Stimulated activated naive CD8-positive, alpha-beta T cell treated with anti-CD3 and anti-CD28 coated beads, Interleukin-15, Interleukin-2, amounts not matched to agents 100 ng/mL and 50 ng/mL, for 24 hours (primary cell): Measurements from ENCODE around the gene PPP1R27.

ENCODE experiments used
- H3K27ac Mint-ChIP-seq: one replicate; pipeline ENCODE4 v1.8.0; 2021; ENCODE audit warnings: mild to moderate bottlenecking, mixed read lengths
- H3K27me3 Mint-ChIP-seq: one replicate; pipeline ENCODE4 v1.8.0; 2021; ENCODE audit warnings: mixed read lengths
- H3K36me3 Mint-ChIP-seq: one replicate; pipeline ENCODE4 v1.8.0; 2021; ENCODE audit warnings: low read depth, mixed read lengths
- H3K4me1 Mint-ChIP-seq: one replicate; pipeline ENCODE4 v1.8.0; 2021; ENCODE audit warnings: low read depth, mixed read lengths
- H3K4me3 Mint-ChIP-seq: one replicate; pipeline ENCODE4 v1.8.0; 2021; ENCODE audit warnings: mild to moderate bottlenecking, mixed read lengths
- H3K9me3 Mint-ChIP-seq: one replicate; pipeline ENCODE4 v1.8.0; 2021; ENCODE audit warnings: mixed read lengths

Gene PPP1R27

DNA sequence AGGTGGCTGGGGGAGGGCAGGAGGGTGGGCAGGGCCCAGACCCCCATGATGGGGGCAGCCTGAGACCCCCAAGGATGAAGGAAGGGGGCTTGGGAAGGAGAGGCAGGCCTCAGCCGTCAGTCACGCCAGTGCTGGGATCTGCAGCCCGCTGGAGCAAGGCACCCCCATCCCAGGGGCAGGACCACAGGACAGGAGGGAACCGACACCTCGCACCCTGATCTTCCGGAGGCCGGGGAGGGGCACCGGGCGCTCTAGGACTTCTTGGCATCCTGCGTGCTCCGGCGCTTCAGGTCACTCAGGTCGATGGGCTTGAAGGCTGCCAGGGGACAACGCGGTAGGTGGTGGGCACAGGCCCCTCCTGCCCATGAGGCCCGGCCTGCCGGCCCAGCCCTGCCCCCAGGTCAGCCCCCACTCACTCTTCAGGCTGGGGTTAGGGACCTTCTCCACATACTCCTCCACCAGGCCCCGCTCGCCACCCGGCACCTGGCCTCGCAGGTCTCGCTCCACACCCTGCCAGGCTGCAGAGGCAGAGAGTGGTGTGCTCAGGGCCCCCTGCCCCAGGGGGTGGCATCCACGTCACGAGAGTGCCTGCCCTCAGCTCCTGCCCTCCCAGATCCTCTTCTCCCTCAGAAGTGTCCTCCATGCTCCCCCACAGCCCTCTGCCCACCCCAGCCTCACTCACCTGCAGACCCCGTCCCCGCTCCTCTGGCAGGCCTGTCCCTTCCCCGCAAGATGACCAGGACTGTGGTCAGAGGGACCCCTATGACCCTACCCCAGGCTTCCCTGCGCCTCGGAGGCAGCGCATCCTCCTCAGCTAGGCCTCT, 11.6 kb downstream of the PPP1R27 start:
- Mint-ChIP-seq H3K27me3 (no peaks in the 10 kb centered on the region), H3K36me3 (no peaks in the 10 kb centered on the region), H3K4me3 (no peak overlapping the region), H3K4me1 (no peaks in the 10 kb centered on the region), H3K9me3 (no peaks in the 10 kb centered on the region), H3K27ac (no peak overlapping the region)

DNA sequence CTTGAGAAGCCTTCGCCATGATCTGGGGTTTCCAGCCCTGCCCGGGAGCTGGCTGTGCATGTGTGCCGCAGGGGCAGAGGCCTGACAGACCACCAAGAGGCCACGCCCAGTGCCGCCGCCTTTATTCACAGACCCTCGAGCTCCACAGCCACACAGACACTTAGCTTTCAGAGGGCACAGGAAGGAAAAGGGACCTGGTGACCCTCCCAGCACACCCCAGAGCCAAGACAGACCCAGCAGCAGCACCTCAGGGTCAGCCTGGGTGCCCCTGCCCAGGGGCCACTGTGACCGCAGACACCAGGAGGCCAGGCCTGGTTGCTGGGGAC, 12.6 kb downstream of the PPP1R27 start:
- H3K36me3 Mint-ChIP-seq = no peaks in the 10 kb centered on the region
- peaks cover 4% of the 10 kb centered on the region for H3K27me3 Mint-ChIP-seq
- no peaks in the 10 kb centered on the region for H3K4me1 Mint-ChIP-seq
- H3K4me3 Mint-ChIP-seq = no peak overlapping the region
- no peaks in the 10 kb centered on the region for H3K9me3 Mint-ChIP-seq
- H3K27ac Mint-ChIP-seq = no peak overlapping the region

DNA sequence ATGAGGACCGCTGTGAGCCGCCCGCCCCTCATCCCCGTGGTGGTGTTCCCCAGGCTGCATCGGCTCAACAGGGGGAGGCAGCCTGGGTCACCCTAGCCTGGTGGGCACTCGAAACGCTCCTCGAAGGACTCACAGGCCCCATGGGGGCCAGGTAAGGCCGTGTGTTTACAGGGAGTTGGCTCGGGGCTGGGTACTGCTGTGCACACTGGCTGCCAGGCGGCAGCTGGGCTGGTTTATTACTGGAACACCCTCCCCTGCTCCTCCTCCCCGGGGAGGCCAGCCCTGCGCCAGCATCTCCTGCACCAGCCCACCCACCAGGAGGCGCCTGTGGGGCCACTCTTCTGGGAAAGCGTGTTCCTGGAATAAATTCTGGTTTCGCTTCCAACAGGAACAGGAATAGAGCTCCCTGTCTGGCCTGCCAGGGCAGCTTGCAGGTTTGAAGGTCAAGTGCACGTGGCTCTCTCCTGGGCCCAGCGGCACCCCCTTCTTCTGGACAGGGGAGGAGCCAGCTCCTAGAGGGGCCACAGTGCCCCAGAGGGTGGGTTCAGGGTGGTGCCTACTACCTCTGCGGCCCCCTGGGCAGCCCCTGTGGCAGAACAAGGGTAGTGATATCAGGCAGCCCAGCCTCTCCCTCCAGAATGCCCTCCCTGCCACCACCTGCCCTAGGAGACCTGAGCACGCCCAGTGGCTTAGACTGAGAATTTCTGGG, 13.1 kb downstream of the PPP1R27 start:
- H3K27ac Mint-ChIP-seq = no peak overlapping the region

DNA sequence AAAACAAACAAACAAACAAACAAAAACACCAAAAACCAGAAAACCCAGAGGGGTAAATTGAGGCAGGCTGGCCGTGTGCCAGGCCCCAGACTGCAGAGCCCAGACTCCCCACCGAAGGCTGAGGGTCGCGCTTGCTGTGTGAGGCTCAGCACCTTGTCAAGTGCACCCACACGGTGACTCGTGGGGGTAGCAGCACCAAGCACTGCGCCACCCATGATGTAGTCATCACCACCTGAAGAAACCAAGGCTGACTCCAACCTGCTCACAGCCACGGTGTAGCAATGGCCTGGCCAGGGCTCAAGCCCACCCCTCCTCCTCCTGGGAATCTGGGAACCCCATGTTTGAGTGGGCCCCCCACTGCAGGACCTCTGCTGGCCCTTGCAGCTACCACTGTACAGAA, 13.7 kb downstream of the PPP1R27 start:
- Mint-ChIP-seq H3K36me3 (no peaks in the 10 kb centered on the region), H3K27ac (no peak overlapping the region), H3K4me1 (no peaks in the 10 kb centered on the region), H3K4me3 (no peak overlapping the region), H3K27me3 (peaks cover 5% of the 10 kb centered on the region), H3K9me3 (no peaks in the 10 kb centered on the region)

More for the DNA sequence above, 13.1 kb downstream of the PPP1R27 start:
- Mint-ChIP-seq H3K4me3 (no peak overlapping the region), H3K9me3 (no peaks in the 10 kb centered on the region), H3K27me3 (peaks cover 4% of the 10 kb centered on the region), H3K36me3 (no peaks in the 10 kb centered on the region), H3K4me1 (no peaks in the 10 kb centered on the region)

DNA sequence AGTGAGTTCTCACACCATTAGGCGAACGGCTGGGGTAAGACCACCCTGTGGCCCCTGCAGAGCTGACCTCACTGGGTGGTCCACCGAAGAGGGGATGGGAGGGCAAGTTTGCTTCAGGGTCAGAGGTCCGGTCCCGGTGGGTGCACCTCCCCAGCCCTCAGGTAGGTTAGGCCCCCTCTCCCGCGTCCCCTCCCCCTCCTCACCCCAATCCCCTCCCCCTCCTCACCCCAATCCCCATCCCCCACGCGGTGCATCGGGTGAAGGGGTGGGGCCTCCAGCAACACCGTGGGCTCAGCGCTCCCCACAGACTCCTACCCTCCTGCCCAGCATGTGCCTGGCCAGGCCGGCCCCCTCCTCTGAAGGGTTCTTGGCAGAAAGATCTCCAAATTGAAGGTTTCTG, 15.1 kb downstream of the PPP1R27 start:
- H3K4me1 Mint-ChIP-seq = no peaks in the 10 kb centered on the region
- H3K9me3 Mint-ChIP-seq = no peaks in the 10 kb centered on the region
- H3K27me3 Mint-ChIP-seq = peaks cover 7% of the 10 kb centered on the region
- H3K27ac Mint-ChIP-seq = no peak overlapping the region
- no peaks in the 10 kb centered on the region for H3K36me3 Mint-ChIP-seq
- H3K4me3 Mint-ChIP-seq = no peak overlapping the region

DNA sequence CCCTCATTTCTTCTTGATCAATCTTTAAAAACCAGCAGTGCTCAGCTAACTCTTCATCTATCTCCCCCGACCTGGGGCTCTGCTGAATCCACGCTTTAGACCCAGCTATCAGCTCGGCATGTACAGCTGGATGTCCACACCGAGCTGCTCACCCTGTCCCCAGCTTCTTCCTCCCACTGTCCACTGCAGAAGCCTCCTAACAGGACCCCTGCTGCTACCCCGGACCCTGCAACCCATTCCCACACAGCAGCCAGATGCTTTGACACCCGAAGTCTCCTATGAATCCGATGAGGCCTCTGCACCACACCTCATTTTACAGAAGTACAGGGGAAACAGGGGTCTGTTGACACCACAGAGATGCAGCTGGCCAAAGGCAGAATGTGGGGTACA, 17.1 kb downstream of the PPP1R27 start:
- Mint-ChIP-seq H3K36me3 (no peaks in the 10 kb centered on the region), H3K9me3 (no peaks in the 10 kb centered on the region), H3K27ac (no peak overlapping the region), H3K27me3 (peaks cover 7% of the 10 kb centered on the region), H3K4me1 (no peaks in the 10 kb centered on the region), H3K4me3 (no peak overlapping the region)

DNA sequence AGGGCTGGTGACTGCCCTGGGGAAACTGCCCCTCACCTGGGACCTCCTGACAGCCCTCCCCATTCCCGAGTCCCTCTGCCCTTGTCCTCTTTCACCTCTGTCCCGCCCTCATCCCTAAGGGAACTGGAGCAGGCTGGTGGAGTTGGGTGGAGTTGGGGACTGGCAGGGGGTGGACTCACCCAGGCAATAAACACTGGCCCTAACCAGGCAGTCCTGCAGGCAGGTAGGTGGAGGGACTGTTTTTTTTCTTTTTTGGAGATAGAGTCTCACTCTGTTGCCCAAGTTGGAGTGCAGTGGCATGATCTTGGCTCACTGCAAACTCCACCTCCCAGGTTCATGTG, 19.2 kb downstream of the PPP1R27 start:
- no peak overlapping the region for H3K27ac Mint-ChIP-seq

DNA sequence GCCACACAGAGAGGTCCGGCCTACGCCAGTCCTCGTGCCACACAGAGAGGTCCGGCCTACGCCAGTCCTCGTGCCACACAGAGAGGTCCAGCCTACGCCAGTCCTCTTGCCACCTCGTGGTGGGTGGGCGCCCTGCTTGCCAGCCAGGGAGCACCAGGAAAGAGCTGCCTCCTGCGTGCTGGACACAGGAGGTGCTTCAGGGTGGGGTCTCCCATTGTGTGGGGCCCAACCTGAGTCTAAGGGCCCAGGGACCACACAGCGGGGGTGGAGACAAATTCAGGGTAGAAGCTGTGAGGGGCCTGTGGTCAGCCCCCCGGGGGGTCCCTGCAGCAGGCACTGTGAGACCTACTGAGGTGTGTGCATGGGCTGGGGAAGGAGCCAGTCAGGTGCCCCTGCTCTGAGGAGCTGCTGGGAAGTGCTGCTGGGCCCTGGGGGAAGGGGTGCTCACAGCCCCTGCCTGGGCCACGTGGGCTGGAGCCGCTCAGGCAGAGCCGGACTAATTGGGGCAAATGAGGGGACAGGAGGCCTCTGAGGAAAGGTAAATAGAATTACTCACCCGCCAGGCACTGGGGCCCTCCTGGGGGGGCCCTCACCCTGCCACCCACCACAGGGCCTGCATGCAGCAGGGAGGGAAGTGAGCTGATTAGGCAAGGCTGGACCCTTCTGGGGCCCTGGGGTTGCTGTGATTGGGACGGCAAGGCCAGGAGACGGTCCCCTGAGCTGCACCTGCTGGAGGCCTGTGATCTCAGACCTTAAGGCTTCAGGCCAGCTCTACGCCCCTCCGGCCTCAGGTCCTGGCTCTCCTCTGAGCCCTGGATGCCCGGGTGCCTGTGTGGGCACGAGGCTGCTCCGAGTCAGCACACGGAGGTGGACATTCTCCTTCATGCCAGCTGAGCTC, 19.9 kb downstream of the PPP1R27 start:
- no peaks in the 10 kb centered on the region for H3K36me3 Mint-ChIP-seq
- H3K4me3 Mint-ChIP-seq = no peak overlapping the region
- H3K4me1 Mint-ChIP-seq = no peaks in the 10 kb centered on the region
- H3K27ac Mint-ChIP-seq = no peak overlapping the region
- H3K9me3 Mint-ChIP-seq = no peaks in the 10 kb centered on the region
- H3K27me3 Mint-ChIP-seq = peaks cover 7% of the 10 kb centered on the region

More for the DNA sequence above, 19.2 kb downstream of the PPP1R27 start:
- H3K4me3 Mint-ChIP-seq = no peak overlapping the region
- peaks cover 7% of the 10 kb centered on the region for H3K27me3 Mint-ChIP-seq
- no peaks in the 10 kb centered on the region for H3K36me3 Mint-ChIP-seq
- no peaks in the 10 kb centered on the region for H3K9me3 Mint-ChIP-seq
- H3K4me1 Mint-ChIP-seq = no peaks in the 10 kb centered on the region

DNA sequence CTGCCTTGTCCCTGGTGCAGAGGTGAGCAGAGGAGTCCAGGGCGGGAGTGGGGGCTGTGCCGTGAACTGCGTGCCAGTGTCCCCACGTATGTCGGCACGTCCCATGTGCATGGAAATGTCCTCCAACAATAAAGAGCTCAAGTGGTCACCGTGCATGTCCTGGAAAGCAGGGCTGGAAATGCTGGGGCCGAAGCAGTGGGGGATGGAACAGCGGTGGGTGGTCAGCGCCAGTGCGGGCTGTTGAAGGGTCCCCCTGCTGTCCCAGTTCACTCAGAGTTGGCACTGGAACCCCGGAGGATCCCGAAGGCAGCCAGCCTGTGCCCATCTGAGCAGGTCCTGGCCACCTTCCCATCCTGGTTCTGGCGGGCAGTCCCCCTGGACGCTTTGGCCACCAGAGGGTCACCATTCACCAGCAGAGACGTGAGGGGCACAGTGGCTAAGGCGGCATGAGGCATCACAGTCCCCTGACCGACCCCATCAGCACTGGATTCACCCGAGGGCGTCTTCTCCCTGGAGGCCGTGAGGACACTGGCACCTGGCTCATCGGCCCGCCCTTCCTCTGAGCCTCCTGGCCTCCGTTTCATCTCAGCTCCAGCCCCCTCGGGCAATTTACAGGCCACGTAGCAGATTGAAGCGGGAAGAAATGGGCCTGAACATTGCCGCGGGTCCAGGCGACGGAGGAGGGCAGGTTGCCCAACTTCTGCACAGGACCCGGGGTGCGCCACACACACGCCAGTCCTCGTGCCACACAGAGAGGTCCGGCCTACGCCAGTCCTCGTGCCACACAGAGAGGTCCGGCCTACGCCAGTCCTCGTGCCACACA, 20.8 kb downstream of the PPP1R27 start:
- Mint-ChIP-seq H3K27me3 (peaks cover 15% of the 10 kb centered on the region), H3K9me3 (no peaks in the 10 kb centered on the region), H3K36me3 (no peaks in the 10 kb centered on the region), H3K4me3 (no peak overlapping the region), H3K4me1 (no peaks in the 10 kb centered on the region), H3K27ac (no peak overlapping the region)

DNA sequence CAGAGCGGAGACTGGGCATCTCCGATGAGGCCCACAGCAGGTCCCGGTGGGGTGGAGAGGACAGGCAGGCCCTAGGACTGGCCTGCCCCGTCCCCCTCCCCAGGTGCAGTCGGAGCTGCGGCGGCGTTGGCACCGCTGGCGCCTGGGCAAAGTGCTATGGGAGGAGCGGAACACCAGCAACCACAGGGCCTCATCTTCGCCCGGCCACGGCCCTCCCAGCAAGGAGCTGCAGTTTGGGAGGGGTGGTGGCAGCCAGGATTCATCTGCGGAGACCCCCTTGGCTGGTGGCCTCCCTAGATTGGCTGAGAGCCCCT, 21.5 kb downstream of the PPP1R27 start:
- no peaks in the 10 kb centered on the region for H3K4me1 Mint-ChIP-seq
- H3K4me3 Mint-ChIP-seq = no peak overlapping the region
- no peaks in the 10 kb centered on the region for H3K36me3 Mint-ChIP-seq
- no peaks in the 10 kb centered on the region for H3K9me3 Mint-ChIP-seq
- peaks cover 17% of the 10 kb centered on the region for H3K27me3 Mint-ChIP-seq
- H3K27ac Mint-ChIP-seq = no peak overlapping the region

DNA sequence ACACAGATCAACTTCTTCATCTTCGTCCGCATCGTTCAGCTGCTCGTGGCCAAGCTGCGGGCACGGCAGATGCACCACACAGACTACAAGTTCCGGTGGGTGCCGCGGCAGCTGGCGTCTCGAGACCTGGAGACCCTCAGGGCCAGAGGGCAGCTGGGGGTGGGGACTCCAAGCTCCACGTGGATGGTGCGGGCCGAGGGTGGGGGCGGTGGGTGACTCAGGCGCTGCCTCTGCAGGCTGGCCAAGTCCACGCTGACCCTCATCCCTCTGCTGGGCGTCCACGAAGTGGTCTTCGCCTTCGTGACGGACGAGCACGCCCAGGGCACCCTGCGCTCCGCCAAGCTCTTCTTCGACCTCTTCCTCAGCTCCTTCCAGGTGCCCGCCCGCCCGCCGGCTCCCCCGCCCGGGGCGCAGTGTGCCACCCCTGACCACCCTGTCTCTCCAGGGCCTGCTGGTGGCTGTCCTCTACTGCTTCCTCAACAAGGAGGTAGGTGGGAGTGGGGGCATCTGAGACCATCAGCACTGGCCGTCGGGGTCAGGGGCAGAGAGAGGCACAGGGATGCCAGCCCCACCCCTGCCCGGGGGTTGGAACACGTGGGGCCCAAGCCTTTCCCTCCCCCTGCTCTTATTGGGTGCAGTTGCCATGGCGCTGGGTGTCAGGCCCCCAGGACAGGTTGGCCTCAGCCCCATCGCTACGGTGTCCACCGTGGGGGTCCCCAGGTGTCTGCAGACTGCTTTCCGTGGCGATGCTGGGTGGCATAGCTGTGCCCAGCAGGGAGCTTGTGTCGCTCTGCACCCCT, 22.1 kb downstream of the PPP1R27 start:
- Mint-ChIP-seq H3K9me3 (no peaks in the 10 kb centered on the region), H3K27ac (no peak overlapping the region), H3K4me1 (no peaks in the 10 kb centered on the region), H3K36me3 (no peaks in the 10 kb centered on the region), H3K27me3 (peaks cover 17% of the 10 kb centered on the region), H3K4me3 (no peak overlapping the region)

DNA sequence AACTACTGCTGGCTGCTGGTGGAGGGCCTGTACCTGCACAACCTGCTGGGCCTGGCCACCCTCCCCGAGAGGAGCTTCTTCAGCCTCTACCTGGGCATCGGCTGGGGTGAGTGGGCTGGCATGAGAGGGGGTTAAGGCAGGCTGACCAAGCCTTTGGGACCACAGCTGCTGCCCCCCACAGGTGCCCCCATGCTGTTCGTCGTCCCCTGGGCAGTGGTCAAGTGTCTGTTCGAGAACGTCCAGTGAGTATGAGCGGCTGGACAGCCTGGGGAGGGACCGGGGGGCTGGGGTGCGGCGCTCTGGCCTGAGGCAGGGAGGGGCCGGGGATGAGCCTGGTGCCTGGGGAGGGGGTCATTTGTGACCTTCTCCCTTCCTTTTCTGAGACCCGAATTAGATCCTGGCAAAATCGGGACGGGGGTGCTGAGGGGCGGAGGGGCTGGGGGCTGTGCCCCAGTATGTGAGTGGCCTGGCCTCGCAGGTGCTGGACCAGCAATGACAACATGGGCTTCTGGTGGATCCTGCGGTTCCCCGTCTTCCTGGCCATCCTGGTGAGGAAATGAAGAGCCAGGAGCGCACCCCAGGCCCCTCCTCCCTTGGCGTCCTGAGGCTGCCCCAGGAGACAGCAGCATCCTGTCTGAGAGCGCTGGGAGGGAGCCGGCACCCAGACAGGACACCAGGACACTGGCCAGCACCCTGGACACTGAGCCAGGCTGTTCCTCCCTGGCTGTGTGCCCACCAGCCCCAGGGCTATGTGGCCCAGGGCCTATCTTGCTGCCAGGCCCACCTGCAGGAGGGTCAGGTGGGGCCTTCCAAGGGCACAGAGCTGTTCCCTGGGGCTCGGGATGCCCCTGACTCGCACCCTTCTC, 22.9 kb downstream of the PPP1R27 start:
- H3K4me1 Mint-ChIP-seq = no peaks in the 10 kb centered on the region
- H3K36me3 Mint-ChIP-seq = no peaks in the 10 kb centered on the region
- peaks cover 13% of the 10 kb centered on the region for H3K27me3 Mint-ChIP-seq
- no peaks in the 10 kb centered on the region for H3K9me3 Mint-ChIP-seq
- H3K27ac Mint-ChIP-seq = no peak overlapping the region
- no peak overlapping the region for H3K4me3 Mint-ChIP-seq

DNA sequence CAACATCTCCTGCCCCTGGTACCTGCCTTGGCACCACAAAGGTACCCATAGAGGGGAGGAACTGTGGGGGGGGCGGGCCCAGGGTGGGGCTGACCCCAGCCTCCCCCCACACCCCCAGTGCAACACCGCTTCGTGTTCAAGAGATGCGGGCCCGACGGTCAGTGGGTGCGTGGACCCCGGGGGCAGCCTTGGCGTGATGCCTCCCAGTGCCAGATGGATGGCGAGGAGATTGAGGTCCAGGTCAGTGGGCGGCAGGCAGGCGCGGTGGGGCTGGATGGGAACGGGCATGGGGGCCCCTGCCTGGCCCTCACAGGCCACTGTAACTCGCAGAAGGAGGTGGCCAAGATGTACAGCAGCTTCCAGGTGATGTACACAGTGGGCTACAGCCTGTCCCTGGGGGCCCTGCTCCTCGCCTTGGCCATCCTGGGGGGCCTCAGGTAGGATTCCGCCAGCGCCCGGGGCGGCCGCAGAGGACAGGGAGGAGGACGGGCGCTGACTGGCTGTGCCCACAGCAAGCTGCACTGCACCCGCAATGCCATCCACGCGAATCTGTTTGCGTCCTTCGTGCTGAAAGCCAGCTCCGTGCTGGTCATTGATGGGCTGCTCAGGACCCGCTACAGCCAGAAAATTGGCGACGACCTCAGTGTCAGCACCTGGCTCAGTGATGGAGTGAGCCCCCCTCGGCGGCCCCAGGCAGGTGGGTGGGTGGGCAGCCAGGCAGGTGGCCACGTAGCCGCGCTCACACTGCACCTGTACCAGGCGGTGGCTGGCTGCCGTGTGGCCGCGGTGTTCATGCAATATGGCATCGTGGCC, 23.8 kb downstream of the PPP1R27 start:
- no peaks in the 10 kb centered on the region for H3K4me1 Mint-ChIP-seq
- H3K9me3 Mint-ChIP-seq = no peaks in the 10 kb centered on the region
- no peak overlapping the region for H3K27ac Mint-ChIP-seq
- H3K4me3 Mint-ChIP-seq = no peak overlapping the region
- peaks cover 11% of the 10 kb centered on the region for H3K27me3 Mint-ChIP-seq
- H3K36me3 Mint-ChIP-seq = no peaks in the 10 kb centered on the region
